T-helper 9 cell (primary cell): ENCODE results near the gene SLC8A1.

Experiments used
- DNase-seq: peaks from one replicate; pipeline ENCODE4 v3.0.0-alpha.2; 2020

The SLC8A1 gene

GRCh38 chr2:40380041-40380440 is 71.8 kb downstream of the SLC8A1 start:
- DNase-seq = no peak

GRCh38 chr2:40374543-40375240 is 77.2 kb downstream of the SLC8A1 start:
- no peak for DNase-seq

GRCh38 chr2:40373111-40373510 is 78.8 kb downstream of the SLC8A1 start:
- no peak for DNase-seq

GRCh38 chr2:40372283-40372985 is 79.5 kb downstream of the SLC8A1 start:
- no peak for DNase-seq

- no peak for DNase-seq
These were observed 80.2 kb downstream of the SLC8A1 start for GRCh38 chr2:40371525-40372282.

DNA sequence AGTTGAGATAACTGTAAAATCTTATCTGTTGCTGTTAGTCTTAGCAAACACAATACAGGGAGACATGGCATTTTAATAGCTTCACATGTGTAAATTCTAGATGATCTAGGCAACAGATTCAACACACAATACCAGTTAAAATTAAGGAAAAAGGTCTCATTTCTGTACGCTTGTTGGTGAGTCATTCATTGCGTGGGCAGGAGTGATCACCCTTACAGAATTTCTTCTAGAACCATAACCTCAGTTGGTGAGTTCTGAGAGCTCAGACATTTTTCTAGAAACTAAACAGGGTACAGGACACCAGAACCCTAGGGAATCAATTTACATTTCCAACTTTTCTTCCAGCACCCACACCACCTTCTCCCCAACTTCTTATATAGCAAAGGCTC is 81.9 kb downstream of the SLC8A1 start:
- no peak for DNase-seq

DNA sequence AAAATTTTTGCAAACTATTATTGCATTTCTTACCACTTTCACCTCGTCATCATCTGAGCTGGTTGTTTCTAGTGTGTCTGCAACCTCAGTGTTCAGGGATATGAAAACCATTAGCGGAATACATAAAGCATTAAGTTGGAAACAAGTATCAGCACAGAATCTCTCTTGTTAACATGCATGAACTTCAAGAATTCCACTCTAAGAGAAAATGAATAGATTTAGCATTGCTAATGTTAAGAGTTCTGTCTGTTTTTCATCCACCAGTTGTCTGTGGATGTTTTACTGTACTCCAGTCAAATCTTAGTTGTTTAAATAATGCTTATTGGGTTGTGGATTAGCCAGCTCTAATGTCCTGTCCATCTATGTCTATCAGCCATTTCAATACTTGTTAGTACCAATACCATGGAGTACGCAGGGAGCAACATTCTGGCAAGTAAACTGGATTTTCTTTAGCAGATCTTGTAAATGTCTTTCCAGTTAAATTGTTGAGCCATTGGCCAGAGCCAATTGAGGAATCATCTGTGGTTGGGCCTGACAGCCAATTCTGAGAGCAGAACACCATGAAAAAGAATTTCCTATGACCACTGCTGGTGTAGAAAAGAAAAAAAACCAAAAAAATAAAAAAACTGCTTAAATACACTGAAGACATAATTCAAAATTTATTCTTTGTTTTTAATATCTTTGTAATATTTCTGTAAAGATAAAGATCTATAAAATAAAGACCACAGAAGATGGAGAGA is 82.5 kb downstream of the SLC8A1 start:
- no peak for DNase-seq

DNA sequence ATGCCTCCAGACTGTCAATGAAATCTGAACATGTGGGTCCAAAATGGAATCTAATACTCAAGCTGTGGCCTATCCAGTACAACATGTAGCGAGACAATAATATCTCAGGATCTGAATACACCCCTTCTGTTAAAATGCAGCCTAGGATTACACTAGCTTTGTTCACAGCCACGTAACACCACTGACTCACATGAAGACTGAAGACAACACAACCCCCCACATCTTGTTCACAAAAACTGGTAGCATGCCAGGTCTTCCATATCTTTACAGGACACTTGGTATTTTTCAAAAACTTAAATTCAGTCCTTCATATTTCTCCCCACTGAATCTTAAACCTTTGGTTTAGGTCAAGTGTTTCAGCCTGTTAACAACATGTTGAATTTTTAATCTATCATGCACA is 84.2 kb downstream of the SLC8A1 start:
- DNase-seq = no peak

- no peak for DNase-seq
These were observed 84.9 kb downstream of the SLC8A1 start for GRCh38 chr2:40367032-40367431.

- no peak for DNase-seq
These were observed 87.6 kb downstream of the SLC8A1 start for GRCh38 chr2:40364151-40364874.

DNA sequence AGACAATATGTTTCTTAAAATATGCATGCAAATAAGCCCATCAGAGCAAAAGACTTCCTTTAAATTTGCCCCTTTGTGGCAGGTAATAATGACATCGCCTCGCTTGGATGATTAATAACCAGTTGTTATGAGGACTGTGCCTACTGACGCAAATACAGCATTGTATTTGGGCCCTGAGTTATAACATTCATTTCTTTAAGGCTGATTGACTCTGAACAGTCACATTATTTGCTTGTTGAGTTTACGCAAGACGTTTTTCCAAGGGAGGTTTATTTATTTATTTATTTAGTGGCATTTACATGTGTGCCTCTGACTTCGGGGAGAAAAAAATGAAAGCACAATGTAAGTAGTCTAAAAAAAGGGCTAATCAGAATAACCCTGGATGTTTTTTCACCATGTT is 88.3 kb downstream of the SLC8A1 start:
- DNase-seq = no peak

GRCh38 chr2:40363231-40363630 is 88.7 kb downstream of the SLC8A1 start:
- DNase-seq = no peak

- no peak for DNase-seq
These were observed 90.4 kb downstream of the SLC8A1 start for GRCh38 chr2:40361478-40361877.

- DNase-seq = no peak
These were observed 91.2 kb downstream of the SLC8A1 start for GRCh38 chr2:40360652-40361051.

GRCh38 chr2:40359811-40360210 is 92.1 kb downstream of the SLC8A1 start:
- no peak for DNase-seq

GRCh38 chr2:40358783-40359182 is 93.1 kb downstream of the SLC8A1 start:
- no peak for DNase-seq

DNA sequence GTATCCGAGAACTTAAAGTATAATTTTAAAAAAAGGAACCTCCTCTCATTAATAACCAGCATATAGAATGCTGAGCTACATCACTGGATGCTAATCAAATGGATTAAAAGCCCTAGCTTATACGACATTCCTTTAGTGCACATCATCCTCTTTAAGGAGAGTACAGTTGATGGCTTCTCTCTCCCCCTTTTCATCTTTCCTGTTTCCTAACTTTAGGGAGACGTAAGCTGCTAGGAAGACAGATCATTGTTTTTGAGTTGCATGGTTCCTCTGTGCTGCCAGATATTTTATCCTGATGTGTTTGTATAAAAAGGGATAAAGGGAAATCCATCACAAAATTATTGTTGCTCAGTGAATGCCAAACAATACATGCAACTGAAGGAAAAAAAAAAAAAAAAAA is 94.2 kb downstream of the SLC8A1 start:
- no peak for DNase-seq

GRCh38 chr2:40355451-40355850 is 96.4 kb downstream of the SLC8A1 start:
- DNase-seq = no peak

- DNase-seq = no peak
These were observed 98.7 kb downstream of the SLC8A1 start for GRCh38 chr2:40353231-40353630.

DNA sequence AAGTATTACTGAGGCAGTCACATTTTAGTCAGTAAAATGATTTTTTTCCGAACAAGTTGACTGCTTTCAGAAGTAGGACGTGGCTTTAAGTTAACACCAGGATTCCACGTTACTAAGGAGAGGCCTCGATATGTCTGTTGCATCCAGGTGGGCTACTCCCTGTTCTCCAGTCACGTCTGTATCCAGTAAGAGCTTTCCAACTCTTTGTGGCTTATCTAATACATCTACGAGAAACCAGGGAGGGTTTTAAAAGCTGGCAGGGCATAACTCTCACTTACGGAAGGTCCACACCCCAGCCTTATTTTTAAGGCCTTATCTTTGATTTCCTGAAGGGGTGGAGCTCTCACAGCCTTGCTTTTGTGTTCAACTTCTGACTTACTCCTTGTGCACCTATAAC is 99.2 kb downstream of the SLC8A1 start:
- DNase-seq = no peak

- no peak for DNase-seq
These were observed 99.7 kb downstream of the SLC8A1 start for GRCh38 chr2:40352041-40352702.

GRCh38 chr2:40348665-40349064 is 103.2 kb downstream of the SLC8A1 start:
- no peak for DNase-seq
